HG03025 (cell line): ENCODE measurements around the gene AHR.
"Not testable (repeated sequence)": the region's sequence is repeated elsewhere in the genome, so short reads cannot be mapped to it uniquely, and the experiment has no call there.

ENCODE experiments used
- ATAC-seq: cut with Tn5 transposase; IDR thresholded peaks from one replicate; pipeline ENCODE4 v1.9.1; 2021; ENCODE audit warnings: mild to moderate bottlenecking, moderate library complexity; ENCODE audit not compliant: unreplicated experiment, low FRiP score

Gene AHR

DNA sequence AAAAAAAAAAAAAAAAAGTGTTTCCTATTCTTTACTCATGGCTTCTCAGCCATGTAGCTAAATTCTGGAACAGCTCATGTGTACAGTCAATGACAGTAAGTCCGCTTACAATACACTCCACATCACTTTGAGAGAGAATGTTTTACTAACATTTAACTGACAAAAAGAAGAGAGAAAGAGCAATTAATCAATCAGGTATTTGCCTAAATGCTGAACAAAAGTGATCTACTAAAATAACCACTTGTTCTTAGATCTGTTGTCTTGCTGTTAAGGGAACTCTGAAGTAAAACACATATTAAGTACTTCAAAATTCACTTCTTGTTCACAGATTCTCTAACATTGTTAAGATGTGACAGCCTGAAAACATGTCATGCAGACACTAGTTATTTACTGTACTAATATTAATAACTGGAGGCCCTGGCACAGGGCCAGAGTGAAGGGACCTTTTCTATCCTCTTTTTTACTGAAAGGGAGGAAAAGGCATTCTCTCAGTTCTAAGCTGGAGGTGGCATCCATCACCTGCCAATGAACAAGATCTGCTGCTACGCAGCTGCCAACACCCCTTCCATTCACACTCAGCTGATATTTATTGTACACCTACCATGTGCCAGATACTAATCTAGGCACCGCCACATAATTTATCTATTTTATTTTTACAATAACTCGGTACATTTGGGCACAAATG, 72.6 kb downstream of the AHR start:
- ATAC-seq = no peak

DNA sequence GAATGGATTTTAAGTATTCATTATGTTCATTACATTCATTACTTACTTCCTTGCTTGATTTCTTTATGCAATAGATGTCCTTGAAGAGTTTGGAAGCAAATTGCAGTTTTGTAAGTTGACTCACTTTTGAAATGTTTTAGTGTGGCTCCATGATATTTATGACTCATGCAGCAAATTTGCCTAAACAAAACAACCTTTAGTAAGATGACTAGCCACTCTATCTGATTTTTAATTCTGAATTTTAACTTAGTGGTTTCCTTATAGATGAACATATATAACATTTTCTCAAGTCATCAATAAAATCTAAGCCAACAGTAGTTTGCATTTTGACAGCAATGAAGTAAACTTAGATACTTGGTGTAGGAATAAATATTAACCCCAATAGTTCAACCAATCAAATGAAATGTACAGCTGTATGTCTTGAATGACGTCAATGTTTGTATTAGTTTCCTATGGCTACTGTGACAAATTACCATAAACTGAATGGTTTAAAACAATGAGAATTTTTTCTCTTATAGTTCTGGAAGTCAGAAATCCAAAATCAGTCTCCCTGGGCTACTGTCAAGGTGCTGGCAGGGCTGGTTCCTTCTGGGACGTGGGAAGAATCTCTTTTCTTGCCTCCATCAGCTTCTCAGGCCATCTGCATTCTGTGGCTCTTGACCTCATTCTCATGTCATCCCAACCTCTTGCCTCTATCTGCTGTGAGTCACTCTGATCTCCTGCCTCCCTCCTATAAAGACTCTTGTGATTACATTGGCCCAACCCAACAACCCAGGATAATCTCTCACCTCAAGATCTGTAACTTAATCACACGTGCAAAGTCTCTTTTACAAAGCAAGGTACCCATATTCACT, 73.4 kb downstream of the AHR start:
- ATAC-seq = no peak

DNA sequence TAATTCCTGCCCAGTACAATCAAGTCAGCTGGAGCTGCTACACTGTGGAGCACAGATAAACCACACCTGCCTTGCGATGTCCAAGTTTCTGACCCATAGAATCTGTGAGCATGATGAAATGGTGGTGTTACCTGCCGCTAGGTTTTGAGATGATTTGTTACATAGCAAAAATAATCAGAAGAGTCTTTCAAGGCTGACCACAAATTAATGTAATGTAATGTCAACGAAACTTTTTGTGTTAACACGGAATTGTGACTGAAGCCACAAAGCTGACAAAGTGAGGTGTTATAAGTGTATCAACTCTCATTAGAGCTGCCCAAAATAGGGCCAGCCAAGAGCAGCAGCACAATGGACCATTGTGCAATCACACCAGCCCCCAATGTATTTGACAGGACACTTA, 75.7 kb downstream of the AHR start:
- ATAC-seq = no peak

- ATAC-seq = no peak
Observed at GRCh38 chr7:17374654-17375053, 76.2 kb downstream of the AHR start.

- no peak for ATAC-seq
Observed at GRCh38 chr7:17376595-17376994, 78.1 kb downstream of the AHR start.

DNA sequence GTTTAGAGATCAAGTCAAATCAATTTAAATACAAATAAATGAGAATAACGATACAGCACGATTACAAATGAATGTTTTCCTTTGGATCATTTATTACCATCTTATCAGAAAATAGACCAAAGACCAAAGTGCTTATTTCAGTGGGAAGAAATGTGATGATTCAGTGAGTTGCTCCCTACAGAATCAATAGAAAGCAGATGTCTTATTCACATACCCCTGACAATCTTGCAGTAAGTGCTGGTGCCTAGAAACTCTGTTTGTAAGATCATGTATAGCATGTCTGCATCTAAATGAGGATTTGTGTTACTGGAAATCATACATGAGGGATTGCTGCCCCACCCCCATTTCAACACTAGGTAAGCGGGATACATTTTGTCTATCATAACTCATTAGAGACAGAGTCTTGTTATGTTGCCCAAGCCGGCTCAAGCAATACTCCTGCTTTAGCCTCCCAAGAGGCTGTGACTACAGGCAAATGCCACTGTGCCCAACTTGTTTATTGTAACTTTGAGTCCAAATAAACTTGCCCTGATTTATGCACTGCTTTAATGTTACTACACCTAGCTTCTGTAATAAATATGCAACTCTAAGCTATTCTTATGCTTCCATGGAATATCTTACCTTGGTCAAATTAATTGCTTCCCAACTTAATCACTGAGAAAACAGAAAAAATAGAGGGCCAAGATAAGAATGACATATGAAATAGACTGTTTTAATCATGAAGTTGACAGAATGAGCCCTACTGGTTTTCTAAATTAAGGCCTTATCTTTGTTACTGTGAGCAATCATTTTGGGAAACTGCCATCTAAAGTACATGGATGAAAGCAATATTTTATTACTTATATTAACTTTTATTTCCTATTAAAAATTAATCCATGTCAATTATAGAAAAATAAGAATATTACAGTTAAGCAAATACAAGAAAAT, 82.5 kb downstream of the AHR start:
- no peak for ATAC-seq

GRCh38 chr7:17382408-17383354, 84.2 kb downstream of the AHR start:
- ATAC-seq = not testable (repeated sequence)

GRCh38 chr7:17384400-17384799, 85.9 kb downstream of the AHR start:
- no peak for ATAC-seq

- ATAC-seq = no peak
Observed at GRCh38 chr7:17385612-17386011, 87.2 kb downstream of the AHR start.

DNA sequence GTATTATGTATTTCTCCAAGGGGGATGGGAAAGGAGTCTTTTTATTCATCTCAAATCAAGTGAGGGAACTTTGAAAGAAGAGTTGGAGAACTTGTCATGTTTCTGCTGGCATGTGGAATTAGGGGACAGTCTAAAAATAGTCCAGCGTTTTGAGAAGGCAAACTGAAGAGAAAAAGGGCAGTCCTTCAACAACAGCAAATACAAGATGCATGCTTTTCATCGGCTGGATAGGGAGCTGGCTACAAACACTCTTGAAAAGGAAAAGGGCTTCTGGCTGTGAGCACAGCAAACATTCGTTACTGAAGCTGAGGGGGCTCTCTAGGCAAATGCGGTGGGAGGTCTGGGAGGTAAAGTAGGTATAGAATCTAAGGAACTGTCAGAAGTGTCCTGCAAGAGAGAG, 91.9 kb downstream of the AHR start:
- no peak for ATAC-seq

GRCh38 chr7:17391366-17391765, 92.9 kb downstream of the AHR start:
- ATAC-seq = no peak

DNA sequence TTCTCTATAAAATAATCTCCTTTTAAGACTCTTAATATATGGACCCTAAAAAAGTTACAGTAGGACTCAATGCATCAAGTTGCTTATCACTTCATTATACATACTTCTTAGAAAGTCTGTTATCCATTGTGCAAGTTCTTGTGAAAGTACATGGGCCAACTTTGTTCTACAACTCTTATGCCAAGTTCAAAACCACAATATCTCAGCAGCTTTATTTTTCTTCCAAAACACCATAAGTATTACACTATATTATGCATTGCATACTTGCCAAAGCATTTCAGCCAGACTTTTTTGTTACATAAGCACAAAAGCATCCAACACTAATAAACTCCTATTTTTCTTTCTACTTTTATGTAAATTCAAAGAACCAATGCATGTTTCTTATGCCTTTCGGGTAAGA, 94.4 kb downstream of the AHR start:
- ATAC-seq = no peak

DNA sequence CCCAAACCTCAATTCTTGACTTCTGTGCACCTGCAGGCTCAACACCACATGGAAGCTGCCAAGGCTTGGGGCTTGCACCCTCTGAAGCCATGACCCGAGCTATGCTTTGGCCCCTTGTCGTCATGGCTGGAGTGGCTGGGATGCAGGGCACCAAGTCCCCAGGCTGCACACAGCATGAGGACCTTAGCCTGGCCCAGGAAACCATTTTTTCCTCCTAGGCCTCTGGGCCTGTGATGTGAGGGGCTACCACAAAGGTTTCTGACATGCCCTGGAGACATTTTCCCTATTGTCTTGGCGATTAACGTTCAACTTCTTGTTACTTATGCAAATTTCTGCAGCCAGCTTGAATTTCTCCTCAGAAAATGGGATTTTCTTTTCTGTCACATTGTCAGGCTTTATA, 96.1 kb downstream of the AHR start:
- ATAC-seq = not testable (repeated sequence)
